ENCODE data around the gene SLC25A47.
A peak's percentile ranks its signal among the peaks of the same experiment; 100 is the strongest.

Gene SLC25A47

DNA sequence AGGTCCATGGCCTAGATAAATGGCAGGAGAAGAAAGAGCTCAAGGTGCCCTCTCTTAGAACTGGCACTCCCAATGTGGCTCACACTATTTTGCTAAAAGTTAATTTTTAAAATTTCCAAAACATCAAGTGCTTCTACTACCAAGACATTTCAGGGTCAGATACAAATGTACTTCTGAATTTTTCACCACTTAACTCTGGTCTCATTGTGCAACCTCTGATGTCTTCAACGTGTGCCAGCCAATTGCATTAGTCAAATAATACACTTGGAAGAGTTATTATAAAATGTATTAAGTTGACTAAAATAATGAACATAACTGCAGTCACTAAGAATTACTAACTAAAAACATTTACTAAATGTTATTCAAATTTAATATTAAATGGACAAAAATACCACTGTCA is 41.3 kb downstream of the SLC25A47 start:
- H3K4me3 Mint-ChIP-seq = no peak overlapping the region
- no peaks in the 10 kb centered on the region for H3K9me3 Mint-ChIP-seq
- H3K4me1 Mint-ChIP-seq = peaks cover 21% of the 10 kb centered on the region
- H3K36me3 Mint-ChIP-seq = peaks cover 44% of the 10 kb centered on the region
- H3K27ac Mint-ChIP-seq = no peak overlapping the region
- H3K27me3 Mint-ChIP-seq = no peaks in the 10 kb centered on the region

DNA sequence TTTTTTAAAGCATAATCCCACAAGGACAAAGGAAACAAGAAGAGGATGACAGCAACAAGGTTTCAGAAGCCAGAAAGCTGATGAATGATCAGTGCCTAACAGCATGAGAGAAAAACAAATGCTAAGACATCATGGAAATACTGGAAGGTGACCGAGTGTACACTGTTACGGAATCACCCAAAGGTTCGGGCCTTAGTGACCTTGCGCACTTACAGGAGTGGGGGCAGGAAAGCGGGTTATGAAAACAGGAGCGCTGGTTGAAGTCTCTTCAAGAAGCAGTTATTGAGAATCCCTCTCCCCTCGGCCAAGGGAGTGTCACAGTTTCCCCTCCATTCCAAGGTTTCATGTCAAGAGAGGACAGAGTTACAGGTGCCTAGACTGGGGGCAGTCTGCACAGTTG is 42.6 kb downstream of the SLC25A47 start:
- H3K36me3 Mint-ChIP-seq = peaks cover 36% of the 10 kb centered on the region
- no peak overlapping the region for H3K27ac Mint-ChIP-seq
- H3K4me3 Mint-ChIP-seq = no peak overlapping the region
- H3K27me3 Mint-ChIP-seq = no peaks in the 10 kb centered on the region
- no peaks in the 10 kb centered on the region for H3K9me3 Mint-ChIP-seq
- peaks cover 23% of the 10 kb centered on the region for H3K4me1 Mint-ChIP-seq

DNA sequence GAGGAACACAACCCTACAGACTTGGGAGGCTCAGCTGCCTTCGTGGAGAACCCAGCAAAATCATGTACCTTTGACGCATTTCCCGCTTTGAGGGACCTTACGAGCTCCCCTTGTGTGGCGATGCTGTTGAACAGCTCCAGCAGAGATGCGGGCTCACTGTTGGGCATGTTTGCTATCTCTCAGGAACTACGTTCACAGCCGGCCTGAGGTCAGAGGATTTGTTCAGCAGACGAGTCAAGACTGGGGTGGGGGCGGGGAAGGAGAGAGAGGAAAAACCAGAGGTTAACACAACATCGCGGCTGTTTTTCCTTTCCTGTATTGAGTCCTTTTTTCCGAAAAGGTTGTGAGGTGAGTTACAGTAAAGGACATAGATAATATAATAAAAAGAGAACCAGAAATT is 45.9 kb downstream of the SLC25A47 start:
- H3K27ac Mint-ChIP-seq = no peak overlapping the region
- peaks cover 42% of the 10 kb centered on the region for H3K4me1 Mint-ChIP-seq
- peaks cover 43% of the 10 kb centered on the region for H3K36me3 Mint-ChIP-seq
- no peaks in the 10 kb centered on the region for H3K9me3 Mint-ChIP-seq
- no peaks in the 10 kb centered on the region for H3K27me3 Mint-ChIP-seq
- no peak overlapping the region for H3K4me3 Mint-ChIP-seq

DNA sequence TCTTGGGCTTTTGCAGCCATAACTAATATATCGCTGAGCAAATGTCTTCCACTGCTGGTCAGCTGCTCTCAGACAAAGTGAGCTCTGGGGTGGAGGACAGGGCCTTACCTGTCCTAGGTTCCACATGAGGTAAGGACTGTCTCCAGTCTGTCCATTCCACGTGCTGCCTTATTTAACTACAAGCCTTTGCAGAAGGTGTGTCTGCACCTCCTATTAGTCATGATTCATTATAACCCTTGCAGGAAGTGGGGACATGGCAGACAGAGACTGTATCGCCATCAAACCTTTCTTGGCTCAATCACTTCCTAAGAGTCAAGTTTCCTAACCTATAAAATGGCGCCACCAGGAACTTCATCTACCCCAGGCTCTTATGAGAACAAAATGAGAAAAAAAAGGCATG is 46.9 kb downstream of the SLC25A47 start:
- peaks cover 50% of the 10 kb centered on the region for H3K4me1 Mint-ChIP-seq
- peak overlapping the region; percentile 30 for H3K4me3 Mint-ChIP-seq
- peaks cover 51% of the 10 kb centered on the region for H3K36me3 Mint-ChIP-seq
- H3K9me3 Mint-ChIP-seq = no peaks in the 10 kb centered on the region
- H3K27me3 Mint-ChIP-seq = no peaks in the 10 kb centered on the region
- H3K27ac Mint-ChIP-seq = peak overlapping the region; percentile 59

DNA sequence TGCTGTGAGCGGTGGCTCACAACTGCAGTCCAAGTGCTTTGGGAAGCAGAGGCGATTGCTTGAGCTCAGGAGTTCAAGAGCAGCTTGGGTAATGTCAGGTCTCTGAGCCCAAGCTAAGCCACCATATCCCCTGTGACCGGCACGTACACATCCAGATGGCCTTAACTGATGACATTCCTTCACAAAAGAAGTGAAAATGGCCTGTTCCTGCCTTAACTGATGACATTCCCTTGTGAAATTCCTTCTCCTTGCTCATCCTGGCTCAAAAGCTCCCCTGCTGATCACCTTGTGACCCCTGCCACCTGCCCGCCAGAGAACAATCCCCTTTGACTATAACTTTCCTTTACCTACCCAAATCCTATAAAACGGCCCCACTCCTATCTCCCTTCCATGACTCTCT is 48.6 kb downstream of the SLC25A47 start:
- H3K36me3 Mint-ChIP-seq = peaks cover 43% of the 10 kb centered on the region
- no peaks in the 10 kb centered on the region for H3K9me3 Mint-ChIP-seq
- no peaks in the 10 kb centered on the region for H3K27me3 Mint-ChIP-seq
- H3K4me1 Mint-ChIP-seq = peaks cover 54% of the 10 kb centered on the region
- H3K4me3 Mint-ChIP-seq = peak overlapping the region; percentile 42
- peak overlapping the region; percentile 36 for H3K27ac Mint-ChIP-seq

DNA sequence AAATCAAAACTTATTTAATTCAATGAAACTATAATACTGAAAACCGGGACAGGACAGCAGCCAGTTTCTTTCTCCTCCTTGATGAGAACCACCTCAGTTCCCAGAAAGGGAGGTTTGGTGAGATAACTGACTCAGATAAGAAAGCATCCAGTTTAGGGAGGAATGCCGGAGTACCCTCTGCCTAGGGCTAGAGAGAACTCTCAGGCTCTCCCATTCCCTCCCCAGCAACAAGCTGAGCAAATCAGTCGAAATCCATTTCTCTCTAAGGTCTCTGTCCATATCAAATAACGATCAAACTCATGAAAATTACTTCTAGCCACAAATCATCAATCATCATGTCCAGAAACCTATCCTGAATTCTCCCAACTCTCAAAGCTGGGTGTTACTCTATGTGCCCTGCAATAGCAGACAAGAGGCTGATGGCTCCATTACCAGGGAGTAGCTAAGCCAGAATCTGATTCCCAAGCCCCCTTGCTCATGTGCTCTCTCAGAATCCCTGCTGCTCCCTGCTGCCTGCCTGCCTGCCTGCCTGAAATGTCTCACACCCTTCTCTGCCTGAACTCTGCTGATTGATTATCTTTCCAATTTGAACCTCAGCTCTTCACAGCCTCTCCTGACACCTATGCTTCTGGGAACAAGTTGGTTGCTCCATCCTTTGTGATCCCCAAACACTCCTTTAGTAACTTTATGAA is 49.4 kb downstream of the SLC25A47 start:
- no peaks in the 10 kb centered on the region for H3K9me3 Mint-ChIP-seq
- H3K27ac Mint-ChIP-seq = peak overlapping the region; percentile 79
- H3K27me3 Mint-ChIP-seq = no peaks in the 10 kb centered on the region
- H3K4me1 Mint-ChIP-seq = peaks cover 56% of the 10 kb centered on the region
- H3K36me3 Mint-ChIP-seq = peaks cover 41% of the 10 kb centered on the region
- peak overlapping the region; percentile 99 for H3K4me3 Mint-ChIP-seq

DNA sequence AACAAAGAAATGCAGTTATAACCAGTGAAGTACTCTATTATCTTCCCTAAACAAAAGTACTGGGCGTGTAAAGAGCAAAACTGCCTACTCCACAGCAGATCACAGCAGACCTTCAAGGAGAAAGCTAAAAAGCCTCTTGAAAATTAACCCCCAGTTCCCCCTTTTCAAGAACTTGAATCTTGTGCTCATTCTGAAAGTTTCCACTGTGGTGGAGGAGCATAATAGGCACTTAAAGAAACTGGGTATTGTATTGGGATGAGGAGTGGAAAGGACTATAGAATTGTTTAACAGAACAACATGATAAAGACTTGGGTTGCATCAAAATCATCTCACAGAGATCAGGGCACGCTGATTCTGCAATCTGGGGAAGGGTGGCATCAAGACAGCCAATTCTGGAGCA is 51.1 kb downstream of the SLC25A47 start:
- no peaks in the 10 kb centered on the region for H3K27me3 Mint-ChIP-seq
- H3K27ac Mint-ChIP-seq = peak overlapping the region; percentile 98
- peaks cover 31% of the 10 kb centered on the region for H3K36me3 Mint-ChIP-seq
- H3K9me3 Mint-ChIP-seq = no peaks in the 10 kb centered on the region
- peaks cover 57% of the 10 kb centered on the region for H3K4me1 Mint-ChIP-seq
- H3K4me3 Mint-ChIP-seq = peak overlapping the region; percentile 99

DNA sequence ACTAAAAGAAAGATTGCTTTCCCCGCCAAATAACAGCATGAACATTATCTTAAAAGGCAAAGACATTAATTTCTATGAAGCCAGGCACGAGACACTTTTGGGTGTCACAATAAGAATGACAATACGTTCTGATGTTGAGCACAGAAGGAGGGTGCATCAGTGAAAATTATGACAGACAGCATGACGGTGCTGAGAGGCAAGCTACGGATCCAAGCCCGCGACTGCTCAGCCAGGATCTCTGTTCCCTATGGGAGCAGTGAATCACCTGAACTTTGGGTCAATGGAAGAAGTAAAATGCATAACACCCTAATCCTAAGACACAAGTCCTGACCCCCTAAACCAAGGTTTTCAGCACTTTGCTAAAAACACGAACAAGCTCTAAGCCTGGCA is 51.7 kb downstream of the SLC25A47 start:
- H3K9me3 Mint-ChIP-seq = no peaks in the 10 kb centered on the region
- no peaks in the 10 kb centered on the region for H3K27me3 Mint-ChIP-seq
- peak overlapping the region; percentile 98 for H3K27ac Mint-ChIP-seq
- H3K36me3 Mint-ChIP-seq = peaks cover 31% of the 10 kb centered on the region
- H3K4me3 Mint-ChIP-seq = peak overlapping the region; percentile 99
- H3K4me1 Mint-ChIP-seq = peaks cover 56% of the 10 kb centered on the region

DNA sequence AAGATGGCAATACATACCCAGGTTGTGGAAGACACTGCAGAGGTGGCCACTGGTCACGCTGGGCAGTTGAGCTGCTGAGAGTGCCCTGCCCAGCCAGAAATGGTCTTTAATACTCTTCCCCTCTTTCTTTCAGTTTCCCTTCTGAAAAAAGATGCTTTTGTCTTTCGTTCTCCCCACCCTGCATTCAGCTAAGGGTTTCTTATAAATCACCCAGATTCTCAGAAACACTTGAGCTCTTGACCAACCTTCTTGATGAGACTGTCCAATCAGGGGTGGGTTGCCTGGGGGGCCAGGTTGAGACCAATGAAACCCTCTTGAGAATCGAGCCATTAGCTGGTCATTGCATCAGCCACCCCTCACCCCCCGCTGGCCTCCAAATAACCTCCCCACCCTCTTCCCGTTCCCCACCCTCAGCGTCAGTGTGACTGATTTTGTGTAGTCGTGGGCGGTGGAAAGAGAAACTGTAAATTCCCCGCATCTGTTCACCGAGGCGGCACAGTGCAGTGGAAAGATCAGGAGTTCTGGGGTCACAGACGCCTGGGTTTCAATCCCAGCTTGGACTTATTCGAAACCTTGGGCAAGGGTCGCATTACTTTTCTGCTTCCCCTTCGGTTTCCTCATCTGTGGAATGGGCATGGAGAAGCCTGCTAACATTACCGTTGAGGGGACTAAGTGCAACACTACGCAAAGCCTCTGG is 52.3 kb downstream of the SLC25A47 start:
- H3K27ac Mint-ChIP-seq = peak overlapping the region; percentile 98
- no peaks in the 10 kb centered on the region for H3K27me3 Mint-ChIP-seq
- peaks cover 29% of the 10 kb centered on the region for H3K36me3 Mint-ChIP-seq
- H3K9me3 Mint-ChIP-seq = no peaks in the 10 kb centered on the region
- H3K4me3 Mint-ChIP-seq = peak overlapping the region; percentile 99
- peaks cover 51% of the 10 kb centered on the region for H3K4me1 Mint-ChIP-seq

DNA sequence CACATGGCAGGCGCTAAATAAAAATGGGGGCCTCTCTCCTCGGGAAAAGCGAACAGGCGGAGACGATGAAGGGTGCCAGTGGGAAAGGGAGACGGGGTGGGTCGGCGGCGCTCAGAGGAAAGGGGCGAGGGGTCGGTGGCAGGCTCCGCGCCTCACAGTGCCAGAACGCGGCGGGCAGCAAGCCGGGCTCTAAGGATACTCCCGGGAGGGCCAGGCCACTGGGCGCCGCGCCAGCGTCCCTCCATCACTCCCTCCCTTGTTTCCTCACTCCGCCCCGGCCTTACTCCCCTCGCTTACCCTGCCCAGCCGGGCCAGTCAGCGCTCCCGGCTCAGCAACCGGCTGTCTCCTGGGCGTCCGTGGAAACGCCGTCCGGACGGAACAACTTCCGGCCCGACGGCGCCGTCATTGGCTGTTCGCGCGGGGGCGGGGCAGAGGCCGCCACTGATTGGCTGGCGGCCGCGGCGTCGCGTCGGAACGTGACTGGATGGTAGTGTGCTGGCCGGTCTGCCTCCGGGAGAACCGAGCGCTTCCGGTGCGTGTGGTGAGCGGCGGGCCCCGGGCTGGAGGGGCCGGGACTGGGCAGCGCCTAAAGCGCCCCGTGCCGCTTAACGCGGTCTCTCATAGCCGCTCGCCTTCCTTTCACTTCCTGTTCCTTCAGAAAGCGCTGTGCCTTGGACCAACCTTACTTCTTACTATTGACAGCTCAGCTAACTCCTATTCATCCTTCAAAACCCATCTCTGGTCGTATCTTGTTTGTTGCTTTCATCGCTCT is 53.0 kb downstream of the SLC25A47 start, which contains the start of gene WDR25:
TSS of gene WDR25 (plus strand) at position 523 of the 773 bp plus-strand sequence.
- H3K4me1 Mint-ChIP-seq = peaks cover 51% of the 10 kb centered on the region
- peak within 1 kb of the TSS; percentile 98 for H3K27ac Mint-ChIP-seq
- no peaks in the 10 kb centered on the region for H3K27me3 Mint-ChIP-seq
- peaks cover 27% of the 10 kb centered on the region for H3K36me3 Mint-ChIP-seq
- H3K4me3 Mint-ChIP-seq = peak within 1 kb of the TSS; percentile 99
- H3K9me3 Mint-ChIP-seq = no peaks in the 10 kb centered on the region

DNA sequence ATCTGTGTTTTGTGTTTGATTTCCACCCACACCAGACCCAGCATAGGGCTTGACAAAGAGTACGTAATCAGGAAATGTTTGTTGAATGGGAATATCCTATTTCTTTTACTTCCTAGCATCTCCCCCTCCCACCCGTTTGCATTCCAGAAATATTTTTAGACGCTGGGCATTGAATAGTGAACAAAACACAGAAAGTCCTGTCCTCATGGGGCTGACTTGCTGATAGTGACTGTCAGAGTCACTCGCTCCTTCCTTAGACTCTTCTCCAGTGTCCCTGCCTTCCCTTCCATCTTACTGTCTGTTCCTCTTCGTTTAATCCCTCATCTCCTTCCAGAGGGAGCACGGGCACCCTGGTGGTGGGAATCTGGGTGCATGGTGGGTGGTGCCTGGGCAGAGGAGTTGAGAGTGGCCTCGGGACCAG is 53.6 kb downstream of the SLC25A47 start:
- peaks cover 50% of the 10 kb centered on the region for H3K4me1 Mint-ChIP-seq
- H3K27ac Mint-ChIP-seq = peak overlapping the region; percentile 98
- peaks cover 26% of the 10 kb centered on the region for H3K36me3 Mint-ChIP-seq
- H3K4me3 Mint-ChIP-seq = peak overlapping the region; percentile 99
- H3K27me3 Mint-ChIP-seq = no peaks in the 10 kb centered on the region
- no peaks in the 10 kb centered on the region for H3K9me3 Mint-ChIP-seq
